ENCODE results near the gene FXR2.

GRCh38 chr17:7551396-7551795, 63.3 kb downstream of the FXR2 start:
- TF ChIP-seq POLR2AphosphoS5 (IDR thresholded peaks at IDR 0.05; ENCODE audit: low read length) (no peak), MLLT1 (IDR thresholded peaks at IDR 0.05) (no peak), CTCF (IDR thresholded peaks at IDR 0.05 in 2 of 3, conservative IDR thresholded peaks at IDR 0.05 in 1 of 3; ENCODE audit: control insufficient read depth in 2 of 3, extremely low read depth in 1 of 3, insufficient read depth in 1 of 3, low read depth in 3 of 3, low read length in 3 of 3) (no peak), MXI1 (IDR thresholded peaks at IDR 0.05; ENCODE audit: low read depth, low read length) (no peak), MAX (IDR thresholded peaks at IDR 0.05; ENCODE audit: low read depth, low read length) (no peak), REST (IDR thresholded peaks at IDR 0.05; ENCODE audit: low read depth, low read length) (no peak), JUNB (IDR thresholded peaks at IDR 0.05) (no peak), MEF2A (IDR thresholded peaks at IDR 0.05; ENCODE audit: insufficient read depth, low read depth, low read length) (no peak), FOXM1 (IDR thresholded peaks at IDR 0.05; ENCODE audit: low read depth, low read length) (no peak), LARP7 (IDR thresholded peaks at IDR 0.05) (no peak)
